ENCODE measurements around the gene ARMC6.

Gene ARMC6

DNA sequence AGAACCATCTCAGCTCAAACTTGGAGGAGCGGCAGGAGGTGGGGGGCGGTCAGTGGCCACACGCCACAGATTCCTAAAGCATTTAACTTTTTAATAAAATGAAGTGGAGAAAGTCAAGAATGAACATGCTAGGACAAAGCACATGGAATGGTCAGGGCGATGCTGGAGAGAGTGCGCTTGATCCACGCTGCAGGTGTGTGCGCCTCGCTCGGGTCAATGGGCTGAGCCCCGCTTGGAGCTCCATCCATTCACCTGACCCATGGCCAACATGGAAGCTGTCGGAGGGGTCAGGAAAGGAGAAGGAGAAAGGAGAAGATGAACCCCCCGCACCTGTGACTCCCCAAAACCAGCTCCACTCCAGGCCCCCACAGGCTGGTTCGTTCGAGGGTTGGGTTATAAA, 41.9 kb upstream of the ARMC6 start:
- H3K27ac ChIP-seq, result no peak overlapping the region
- TF ChIP-seq ZFX (IDR thresholded peaks at IDR 0.05) (no peak), CTCF (conservative IDR thresholded peaks at IDR 0.05) (no peak)

GRCh38 chr19:18992696-18993095, 40.7 kb upstream of the ARMC6 start:
- TF ChIP-seq CTCF (conservative IDR thresholded peaks at IDR 0.05), result no peak
- TF ChIP-seq ZFX (IDR thresholded peaks at IDR 0.05), result no peak
- H3K27ac ChIP-seq, result no peak overlapping the region

DNA sequence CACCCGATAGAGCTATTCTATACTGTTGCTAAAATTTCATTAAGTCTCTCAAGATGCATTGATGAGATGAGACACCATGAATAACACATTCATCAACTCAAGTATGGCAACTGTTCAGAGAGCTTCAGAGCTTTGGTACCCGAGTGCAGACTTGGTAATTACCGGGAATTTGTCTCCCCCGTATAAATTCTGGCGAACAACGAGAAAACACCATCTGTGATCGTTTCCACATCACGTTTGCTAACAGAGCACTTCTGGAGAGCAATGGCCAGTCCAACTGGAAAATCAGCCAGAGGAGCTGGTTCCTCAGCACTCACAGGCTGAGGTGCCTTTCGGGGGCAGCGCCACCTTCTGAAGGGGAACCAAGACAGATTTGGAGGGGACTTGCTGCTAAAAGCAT, 40.3 kb upstream of the ARMC6 start:
- H3K27ac ChIP-seq, result no peak overlapping the region
- TF ChIP-seq CTCF (conservative IDR thresholded peaks at IDR 0.05), result no peak
- no peak for TF ChIP-seq ZFX (IDR thresholded peaks at IDR 0.05)

- H3K27ac ChIP-seq, result no peak overlapping the region
- TF ChIP-seq ZFX (IDR thresholded peaks at IDR 0.05), result no peak
Observed at GRCh38 chr19:18995804-18996241, 37.6 kb upstream of the ARMC6 start.

DNA sequence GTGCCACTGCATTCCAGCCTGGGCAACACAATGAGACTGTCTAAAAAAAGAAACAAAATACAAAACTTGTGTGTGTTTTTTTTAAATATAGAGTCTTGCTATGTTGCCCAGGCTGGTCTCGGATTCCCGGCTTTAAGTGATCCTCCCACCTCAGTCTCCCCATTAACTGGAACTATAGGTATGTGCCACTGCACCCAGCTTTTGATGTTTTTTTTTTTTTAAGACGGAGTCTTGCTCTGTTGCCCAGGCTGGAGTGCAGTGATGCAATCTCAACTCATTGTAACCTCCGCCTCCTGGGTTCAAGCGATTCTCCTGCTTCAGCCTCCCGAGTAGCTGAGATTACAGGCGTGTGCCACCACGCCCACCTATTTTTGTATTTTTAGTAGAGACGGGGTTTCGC, 37.1 kb upstream of the ARMC6 start:
- no peak overlapping the region for H3K27ac ChIP-seq

GRCh38 chr19:18996796-18997394, 36.5 kb upstream of the ARMC6 start:
- no peak for TF ChIP-seq CTCF (conservative IDR thresholded peaks at IDR 0.05)
- TF ChIP-seq ZFX (IDR thresholded peaks at IDR 0.05), result no peak

More for the DNA sequence above, 37.1 kb upstream of the ARMC6 start:
- TF ChIP-seq ZFX (IDR thresholded peaks at IDR 0.05) (no peak), CTCF (conservative IDR thresholded peaks at IDR 0.05) (no peak)

GRCh38 chr19:18998276-18998675, 35.1 kb upstream of the ARMC6 start:
- TF ChIP-seq CTCF (conservative IDR thresholded peaks at IDR 0.05), result no peak
- TF ChIP-seq ZFX (IDR thresholded peaks at IDR 0.05), result no peak
- H3K27ac ChIP-seq, result no peak overlapping the region

More at GRCh38 chr19:18996796-18997394, 36.5 kb upstream of the ARMC6 start:
- no peak overlapping the region for H3K27ac ChIP-seq

All from C4-2B (cell line).